HepG2 (cell line): Measurements from ENCODE around the gene CBLC. TPM values are rescaled to one million over a fixed set of nuclear protein-coding genes. Genes with fewer than 3 reads are reported as not detected.

Experiments
- ATAC-seq: fragments of 200-7000 bp; cut with Tn5 transposase; 3 replicates; pipeline ENCODE4 v1.9.1; 2020; ENCODE audit warnings: mild to moderate bottlenecking, moderate library complexity
- BruUV-seq: library from RNA; stranded (reverse); fragments of 400-500 nt; replicated peaks from 2 replicates; lab custom pipeline; 2021; lab: Mats Ljungman, UMichigan
- CTCF ChIA-PET: fragments of 300-600 bp; formaldehyde crosslinking; extraction: SDS; loops from one replicate; lab custom pipeline; 2021; ENCODE audit warnings: low total read pairs, inconsistent platforms, low intra/inter-chr PET ratio; lab: Yijun Ruan, JAX
- POLR2A ChIA-PET: fragments of 350-600 bp; sonication (Branson Sonifier 250); formaldehyde crosslinking; loops from one replicate; lab custom pipeline; 2020; ENCODE audit warnings: antibody characterized with exemption, inconsistent platforms; lab: Yijun Ruan, JAX
- DNase-seq: peaks from one replicate; pipeline ENCODE4 v3.0.0-alpha.2; 2015; ENCODE audit warnings: low spot score
- FAIRE-seq: peaks from 3 replicates; lab custom pipeline; 2011; peaks lifted over from hg19 to GRCh38; lab: Jason Lieb, UNC
- H2AFZ ChIP-seq: one replicate; pipeline ENCODE4 v1.6.1; 2011; ENCODE audit warnings: low read length, inconsistent platforms
- H3K27ac ChIP-seq: fragments of 300-600 bp; 3 replicates; pipeline ENCODE4 v1.8.0; 2011; ENCODE audit warnings: mixed run types, mild to moderate bottlenecking, mixed read lengths, low read length, inconsistent platforms; ENCODE audit not compliant: insufficient read depth; ENCODE audit errors: extremely low read length
- H3K27me3 ChIP-seq, 2 experiments: fragments of 200-600 bp in 1 of 2; 2 replicates in 1 of 2; 3 replicates in 1 of 2; pipeline versions ENCODE4 v1.6.0 to v1.8.0; 2011; ENCODE audit warnings: low read length in 2 of 2, mild to moderate bottlenecking in 2 of 2, moderate library complexity in 2 of 2, inconsistent platforms in 1 of 2; ENCODE audit not compliant: insufficient read depth in 2 of 2, control insufficient read depth in 1 of 2
- H3K36me3 ChIP-seq, 2 experiments: fragments of 200-600 bp in 1 of 2; replicated peaks in 1 of 2; 2 replicates in 1 of 2; 3 replicates in 1 of 2; pipeline versions ENCODE4 v1.5.1 to v1.8.0; 2011; ENCODE audit warnings: low read length in 2 of 2, inconsistent platforms in 1 of 2; ENCODE audit not compliant: insufficient read depth in 2 of 2, control insufficient read depth in 1 of 2
- H3K4me1 ChIP-seq: 2 replicates; pipeline ENCODE4 v1.5.1; 2012; ENCODE audit warnings: low read length, inconsistent platforms; ENCODE audit not compliant: insufficient read depth
- H3K4me2 ChIP-seq: 2 replicates; pipeline ENCODE4 v1.6.0; 2011; ENCODE audit warnings: low read depth, low read length, inconsistent platforms
- H3K4me3 ChIP-seq, 3 experiments: fragments of 200-600 bp in 1 of 3; sonication (generic), shearing (Covaris generic) in 1 of 3; replicated peaks in 1 of 3; 2 replicates each; pipeline ENCODE4 v1.5.1; 2011 to 2016; ENCODE audit warnings: low read length in 3 of 3, inconsistent platforms in 2 of 3, low read depth in 2 of 3, mild to moderate bottlenecking in 2 of 3, control low read depth in 1 of 3, mixed read lengths in 1 of 3; ENCODE audit not compliant: insufficient read depth in 1 of 3
- H3K79me2 ChIP-seq: one replicate; pipeline ENCODE4 v1.6.1; 2011; ENCODE audit warnings: low read length, inconsistent platforms; ENCODE audit not compliant: insufficient read depth
- H3K9ac ChIP-seq: 2 replicates; pipeline ENCODE4 v1.6.0; 2011; ENCODE audit warnings: mild to moderate bottlenecking, low read depth, low read length, inconsistent platforms; ENCODE audit not compliant: insufficient read depth
- H3K9me3 ChIP-seq: 2 replicates; pipeline ENCODE4 v1.5.1; 2012; ENCODE audit warnings: mild to moderate bottlenecking, low read length
- H4K20me1 ChIP-seq: 2 replicates; pipeline ENCODE4 v1.6.0; 2011; ENCODE audit warnings: inconsistent platforms, mild to moderate bottlenecking, low read length, moderate library complexity; ENCODE audit not compliant: insufficient read depth
- ATAD3A ChIP-seq: sonication (generic); formaldehyde crosslinking; IDR thresholded peaks from 2 replicates; pipeline ENCODE4 v1.4.0; 2020; ENCODE audit warnings: missing genetic modification reagents
- FOXA3 ChIP-seq: IDR thresholded peaks from 2 replicates; pipeline ENCODE4 v1.6.1; 2016; ENCODE audit warnings: missing genetic modification reagents, missing compliant biosample characterization
- IRX3 ChIP-seq: sonication (generic); formaldehyde crosslinking; IDR thresholded peaks from 2 replicates; pipeline ENCODE4 v1.8.1; 2023; ENCODE audit warnings: mild to moderate bottlenecking, low read depth, missing genetic modification reagents, borderline replicate concordance
- MAFF ChIP-seq: IDR thresholded peaks from 2 replicates; pipeline ENCODE4 v1.6.1; 2011; ENCODE audit warnings: low read depth, low read length, improper control_type of control experiment
- PCBP1 ChIP-seq: fragments of 200-400 bp; formaldehyde crosslinking; IDR thresholded peaks from 2 replicates; pipeline ENCODE4 v1.6.1; 2017; ENCODE audit warnings: mild to moderate bottlenecking, low read depth, low read length, borderline replicate concordance
- POLR2G ChIP-seq: fragments of 200-400 bp; formaldehyde crosslinking; IDR thresholded peaks from 2 replicates; pipeline ENCODE4 v1.6.1; 2018; ENCODE audit warnings: mild to moderate bottlenecking, low read depth, low read length, moderate library complexity
- SMAD1 ChIP-seq: sonication (generic); formaldehyde crosslinking; IDR thresholded peaks from 2 replicates; pipeline ENCODE4 v1.4.0; 2020; ENCODE audit warnings: missing genetic modification reagents, low read depth, mild to moderate bottlenecking, borderline replicate concordance
- TBX3 ChIP-seq: fragments of 450-650 bp; IDR thresholded peaks from 2 replicates; pipeline ENCODE4 v1.6.1; 2017; ENCODE audit warnings: antibody characterized with exemption, mild to moderate bottlenecking, inconsistent platforms, borderline replicate concordance
- TMF1 ChIP-seq: sonication (generic); formaldehyde crosslinking; IDR thresholded peaks from 2 replicates; pipeline ENCODE4 v1.8.1; 2022; ENCODE audit warnings: low read depth, missing genetic modification reagents
- ZBTB42 ChIP-seq: sonication (generic); formaldehyde crosslinking; IDR thresholded peaks from 2 replicates; pipeline ENCODE4 v1.5.0; 2020; ENCODE audit warnings: mild to moderate bottlenecking, missing genetic modification reagents
- ZNF431 ChIP-seq: sonication (generic); formaldehyde crosslinking; IDR thresholded peaks from 2 replicates; pipeline ENCODE4 v1.9.0; 2022; ENCODE audit warnings: missing genetic modification reagents, low read depth, mild to moderate bottlenecking, borderline replicate concordance
- ZNF501 ChIP-seq: sonication (generic); formaldehyde crosslinking; IDR thresholded peaks from 2 replicates; pipeline ENCODE4 v1.5.1; 2020; ENCODE audit warnings: mild to moderate bottlenecking, moderate library complexity, missing genetic modification reagents
- ZNF644 ChIP-seq: IDR thresholded peaks from 2 replicates; pipeline ENCODE4 v1.6.1; 2016; ENCODE audit warnings: low read depth
- ZNF839 ChIP-seq: sonication (generic); formaldehyde crosslinking; IDR thresholded peaks from 2 replicates; pipeline ENCODE4 v1.4.0; 2020; ENCODE audit warnings: missing genetic modification reagents, mild to moderate bottlenecking, borderline replicate concordance
- WGBS: methylation state at CpG from one replicate; pipeline ENCODE4 v1.1.6; 2017; ENCODE audit warnings: low lambda C conversion rate; 5-methylcytosine and 5-hydroxymethylcytosine counted together
- in situ Hi-C: cut with HindIII; loops from 2 replicates; pipeline ENCODE4 v1.10.0; 2017; ENCODE audit warnings: low pct_unique_long_range_greater_than_20kb; ENCODE audit not compliant: extremely low pct_ligation_motif_present
- intact Hi-C: fragments of 100-400 bp; cut with micrococcal nuclease; formaldehyde crosslinking; loops from one replicate; pipeline ENCODE4 v1.10.0; 2022; ENCODE audit not compliant: unreplicated experiment
- polyA plus RNA-seq, 8 experiments: library from polyadenylated mRNA; depleted of rRNA in 3 of 8; stranded (reverse) in 7 of 8; unstranded in 1 of 8; fragments of >200 nt; fragmentation: Illumina TruSeq in 4 of 8; extraction: Trizol in 4 of 8; gene quantifications; 2 replicates each; pipeline versions ENCODE4 v1.2.1 to v1.2.3, GENCODE V29; 2011 to 2016; ENCODE audit warnings: low read depth in 4 of 8, missing spikeins in 1 of 8, mixed read lengths in 1 of 8; ENCODE audit not compliant: insufficient read depth in 1 of 8
- total RNA-seq, 5 experiments: library from RNA; depleted of rRNA; stranded (reverse); fragments of >200 nt; fragmentation: Illumina TruSeq; extraction: Trizol; gene quantifications; 2 replicates each; pipeline ENCODE4 v1.2.3, GENCODE V29; 2016; ENCODE audit warnings: low read depth in 1 of 5
- TF ChIP-seq, protein P1 (sequence below): sonication (generic); formaldehyde crosslinking; IDR thresholded peaks from 2 replicates; pipeline ENCODE4 v1.4.0; 2020; ENCODE audit warnings: missing genetic modification reagents, borderline replicate concordance
- TF ChIP-seq, protein P2 (sequence below): sonication (generic); formaldehyde crosslinking; IDR thresholded peaks from 2 replicates; pipeline ENCODE4 v1.4.0; 2020; ENCODE audit warnings: missing genetic modification reagents

Gene CBLC
- total and polyA plus RNA-seq, 2 of the 13 experiments (the other 11 are each of a cell fraction or from before 2014, with no cell fraction given): 1.8 to 2.6 TPM

DNA sequence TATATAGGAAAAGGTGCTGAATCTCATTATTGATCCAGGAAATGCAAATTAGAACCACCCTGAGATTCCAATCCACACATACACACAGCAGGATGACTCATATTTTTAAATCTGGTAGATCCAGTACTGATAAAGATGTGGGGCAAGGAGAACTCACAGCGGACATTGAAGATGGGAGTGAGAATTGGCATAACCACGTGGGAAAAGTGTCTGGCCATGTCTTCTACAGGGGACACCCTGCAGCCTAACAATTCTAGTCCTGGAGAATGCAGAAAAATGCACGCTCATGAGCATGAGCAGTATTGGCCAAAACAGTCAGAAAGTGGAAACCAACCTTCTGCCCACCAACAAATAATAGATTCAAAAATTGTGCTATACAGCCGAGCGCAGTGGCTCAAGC is 42.7 kb upstream of the CBLC start:
- in situ Hi-C loops (no loop called here), intact Hi-C loops (no loop called here)
- no peaks in the 10 kb centered on the region for H3K9me3 ChIP-seq
- DNase-seq: no peak
- H3K36me3 ChIP-seq: no peaks in the 10 kb centered on the region
- BruUV-seq: no TSS peak
- no peak overlapping the region for H3K4me2 ChIP-seq
- H3K4me1 ChIP-seq: peaks cover 62% of the 10 kb centered on the region
- H3K4me3 ChIP-seq: no peak overlapping the region
- ATAC-seq: no peak
- H4K20me1 ChIP-seq: no peaks in the 10 kb centered on the region
- 63% methylated on average over 5 of the region's 5 CpGs for whole genome bisulfite sequencing
- CTCF ChIA-PET: no interaction called here
- no peak overlapping the region for H3K9ac ChIP-seq
- FAIRE-seq: no peak
- H3K27ac ChIP-seq: no peak overlapping the region
- H3K79me2 ChIP-seq: no peaks in the 10 kb centered on the region
- no peaks in the 10 kb centered on the region for H3K27me3 ChIP-seq
- H2AFZ ChIP-seq: no peak overlapping the region
- POLR2A ChIA-PET: no interaction called here
- TF ChIP-seq ZBTB42 (CRISPR knock-in tag) (no peak), IRX3 (CRISPR knock-in tag) (no peak), ZNF839 (no peak), MAFF (no peak), PCBP1 (no peak), SMAD1 (CRISPR knock-in tag) (no peak), POLR2G (no peak), ATAD3A (CRISPR knock-in tag) (no peak), TBX3 (no peak), TMF1 (CRISPR knock-in tag) (no peak), FOXA3 (CRISPR knock-in tag) (no peak), ZNF644 (CRISPR knock-in tag) (no peak), ZNF501 (CRISPR knock-in tag) (no peak), ZNF431 (CRISPR knock-in tag) (no peak)
- TF ChIP-seq, protein P1, sequence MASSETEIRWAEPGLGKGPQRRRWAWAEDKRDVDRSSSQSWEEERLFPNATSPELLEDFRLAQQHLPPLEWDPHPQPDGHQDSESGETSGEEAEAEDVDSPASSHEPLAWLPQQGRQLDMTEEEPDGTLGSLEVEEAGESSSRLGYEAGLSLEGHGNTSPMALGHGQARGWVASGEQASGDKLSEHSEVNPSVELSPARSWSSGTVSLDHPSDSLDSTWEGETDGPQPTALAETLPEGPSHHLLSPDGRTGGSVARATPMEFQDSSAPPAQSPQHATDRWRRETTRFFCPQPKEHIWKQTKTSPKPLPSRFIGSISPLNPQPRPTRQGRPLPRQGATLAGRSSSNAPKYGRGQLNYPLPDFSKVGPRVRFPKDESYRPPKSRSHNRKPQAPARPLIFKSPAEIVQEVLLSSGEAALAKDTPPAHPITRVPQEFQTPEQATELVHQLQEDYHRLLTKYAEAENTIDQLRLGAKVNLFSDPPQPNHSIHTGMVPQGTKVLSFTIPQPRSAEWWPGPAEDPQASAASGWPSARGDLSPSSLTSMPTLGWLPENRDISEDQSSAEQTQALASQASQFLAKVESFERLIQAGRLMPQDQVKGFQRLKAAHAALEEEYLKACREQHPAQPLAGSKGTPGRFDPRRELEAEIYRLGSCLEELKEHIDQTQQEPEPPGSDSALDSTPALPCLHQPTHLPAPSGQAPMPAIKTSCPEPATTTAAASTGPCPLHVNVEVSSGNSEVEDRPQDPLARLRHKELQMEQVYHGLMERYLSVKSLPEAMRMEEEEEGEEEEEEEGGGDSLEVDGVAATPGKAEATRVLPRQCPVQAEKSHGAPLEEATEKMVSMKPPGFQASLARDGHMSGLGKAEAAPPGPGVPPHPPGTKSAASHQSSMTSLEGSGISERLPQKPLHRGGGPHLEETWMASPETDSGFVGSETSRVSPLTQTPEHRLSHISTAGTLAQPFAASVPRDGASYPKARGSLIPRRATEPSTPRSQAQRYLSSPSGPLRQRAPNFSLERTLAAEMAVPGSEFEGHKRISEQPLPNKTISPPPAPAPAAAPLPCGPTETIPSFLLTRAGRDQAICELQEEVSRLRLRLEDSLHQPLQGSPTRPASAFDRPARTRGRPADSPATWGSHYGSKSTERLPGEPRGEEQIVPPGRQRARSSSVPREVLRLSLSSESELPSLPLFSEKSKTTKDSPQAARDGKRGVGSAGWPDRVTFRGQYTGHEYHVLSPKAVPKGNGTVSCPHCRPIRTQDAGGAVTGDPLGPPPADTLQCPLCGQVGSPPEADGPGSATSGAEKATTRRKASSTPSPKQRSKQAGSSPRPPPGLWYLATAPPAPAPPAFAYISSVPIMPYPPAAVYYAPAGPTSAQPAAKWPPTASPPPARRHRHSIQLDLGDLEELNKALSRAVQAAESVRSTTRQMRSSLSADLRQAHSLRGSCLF (CRISPR knock-in tag): no peak
- TF ChIP-seq, protein P2, sequence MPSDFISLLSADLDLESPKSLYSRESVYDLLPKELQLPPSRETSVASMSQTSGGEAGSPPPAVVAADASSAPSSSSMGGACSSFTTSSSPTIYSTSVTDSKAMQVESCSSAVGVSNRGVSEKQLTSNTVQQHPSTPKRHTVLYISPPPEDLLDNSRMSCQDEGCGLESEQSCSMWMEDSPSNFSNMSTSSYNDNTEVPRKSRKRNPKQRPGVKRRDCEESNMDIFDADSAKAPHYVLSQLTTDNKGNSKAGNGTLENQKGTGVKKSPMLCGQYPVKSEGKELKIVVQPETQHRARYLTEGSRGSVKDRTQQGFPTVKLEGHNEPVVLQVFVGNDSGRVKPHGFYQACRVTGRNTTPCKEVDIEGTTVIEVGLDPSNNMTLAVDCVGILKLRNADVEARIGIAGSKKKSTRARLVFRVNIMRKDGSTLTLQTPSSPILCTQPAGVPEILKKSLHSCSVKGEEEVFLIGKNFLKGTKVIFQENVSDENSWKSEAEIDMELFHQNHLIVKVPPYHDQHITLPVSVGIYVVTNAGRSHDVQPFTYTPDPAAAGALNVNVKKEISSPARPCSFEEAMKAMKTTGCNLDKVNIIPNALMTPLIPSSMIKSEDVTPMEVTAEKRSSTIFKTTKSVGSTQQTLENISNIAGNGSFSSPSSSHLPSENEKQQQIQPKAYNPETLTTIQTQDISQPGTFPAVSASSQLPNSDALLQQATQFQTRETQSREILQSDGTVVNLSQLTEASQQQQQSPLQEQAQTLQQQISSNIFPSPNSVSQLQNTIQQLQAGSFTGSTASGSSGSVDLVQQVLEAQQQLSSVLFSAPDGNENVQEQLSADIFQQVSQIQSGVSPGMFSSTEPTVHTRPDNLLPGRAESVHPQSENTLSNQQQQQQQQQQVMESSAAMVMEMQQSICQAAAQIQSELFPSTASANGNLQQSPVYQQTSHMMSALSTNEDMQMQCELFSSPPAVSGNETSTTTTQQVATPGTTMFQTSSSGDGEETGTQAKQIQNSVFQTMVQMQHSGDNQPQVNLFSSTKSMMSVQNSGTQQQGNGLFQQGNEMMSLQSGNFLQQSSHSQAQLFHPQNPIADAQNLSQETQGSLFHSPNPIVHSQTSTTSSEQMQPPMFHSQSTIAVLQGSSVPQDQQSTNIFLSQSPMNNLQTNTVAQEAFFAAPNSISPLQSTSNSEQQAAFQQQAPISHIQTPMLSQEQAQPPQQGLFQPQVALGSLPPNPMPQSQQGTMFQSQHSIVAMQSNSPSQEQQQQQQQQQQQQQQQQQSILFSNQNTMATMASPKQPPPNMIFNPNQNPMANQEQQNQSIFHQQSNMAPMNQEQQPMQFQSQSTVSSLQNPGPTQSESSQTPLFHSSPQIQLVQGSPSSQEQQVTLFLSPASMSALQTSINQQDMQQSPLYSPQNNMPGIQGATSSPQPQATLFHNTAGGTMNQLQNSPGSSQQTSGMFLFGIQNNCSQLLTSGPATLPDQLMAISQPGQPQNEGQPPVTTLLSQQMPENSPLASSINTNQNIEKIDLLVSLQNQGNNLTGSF (CRISPR knock-in tag): no peak
